GM06990 (cell line): ENCODE measurements around the gene SH2B2.

Experiments
- DNase-seq: peaks from one replicate; pipeline ENCODE4 v3.0.0-alpha.2; 2011; ENCODE audit not compliant: insufficient read length; ENCODE audit errors: extremely low read depth
- H3K27me3 ChIP-seq: replicated peaks from 2 replicates; pipeline ENCODE4 v1.6.0; 2011; ENCODE audit warnings: low read length; ENCODE audit not compliant: control insufficient read depth, insufficient read depth
- H3K36me3 ChIP-seq: 2 replicates; pipeline ENCODE4 v1.5.1; 2011; ENCODE audit warnings: low read length; ENCODE audit not compliant: control insufficient read depth, insufficient read depth
- H3K4me3 ChIP-seq: replicated peaks from 2 replicates; pipeline ENCODE4 v1.5.1; 2011; ENCODE audit warnings: low read depth, mild to moderate bottlenecking, control low read depth, low read length
- TF ChIP-seq, protein P1 (sequence below): IDR thresholded peaks from 2 replicates; pipeline ENCODE4 v1.5.1; 2011; ENCODE audit warnings: low read length, control low read depth, mild to moderate bottlenecking, inconsistent platforms; ENCODE audit not compliant: insufficient read depth, poor library complexity, severe bottlenecking

The SH2B2 gene

DNA sequence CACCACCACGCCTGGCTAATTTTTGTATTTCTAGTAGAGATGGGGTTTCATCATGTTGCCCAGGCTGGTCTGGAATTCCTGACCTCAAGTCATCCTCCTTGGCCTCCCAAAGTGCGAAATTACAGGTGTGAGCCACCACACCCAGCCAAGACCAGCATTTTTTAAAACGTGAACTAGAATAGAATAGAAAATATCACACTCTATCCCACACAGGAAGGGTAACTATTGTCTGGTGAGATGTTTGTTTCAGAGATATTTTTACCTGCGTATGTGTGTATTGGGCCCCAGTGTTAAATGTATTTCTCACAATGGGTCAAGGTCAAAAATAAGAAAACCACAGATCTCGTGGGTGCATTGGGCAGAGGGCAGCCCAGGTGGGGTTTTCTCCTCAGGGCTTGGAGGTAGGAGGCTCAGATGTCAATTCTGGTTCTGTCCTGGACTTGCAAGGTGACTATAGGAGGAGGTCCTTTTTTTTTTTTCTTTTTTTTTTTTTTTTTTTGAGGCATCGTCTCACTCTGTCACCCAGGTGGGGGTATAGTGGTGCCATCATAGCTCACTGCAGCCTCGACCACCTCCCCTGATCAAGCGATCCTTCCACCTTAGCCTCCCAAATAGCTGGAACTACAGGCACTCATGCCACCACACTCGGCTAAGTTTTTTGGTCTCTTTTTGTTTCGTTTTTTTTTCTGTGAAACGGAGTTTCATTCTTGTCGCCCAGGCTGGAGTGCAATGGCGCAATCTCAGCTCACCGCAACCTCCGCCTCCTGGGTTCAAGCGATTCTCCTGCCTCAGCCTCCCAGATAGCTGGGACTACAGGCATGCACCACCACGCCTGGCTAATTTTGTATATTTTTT is 19.0 kb downstream of the SH2B2 start:
- TF ChIP-seq, protein P1, sequence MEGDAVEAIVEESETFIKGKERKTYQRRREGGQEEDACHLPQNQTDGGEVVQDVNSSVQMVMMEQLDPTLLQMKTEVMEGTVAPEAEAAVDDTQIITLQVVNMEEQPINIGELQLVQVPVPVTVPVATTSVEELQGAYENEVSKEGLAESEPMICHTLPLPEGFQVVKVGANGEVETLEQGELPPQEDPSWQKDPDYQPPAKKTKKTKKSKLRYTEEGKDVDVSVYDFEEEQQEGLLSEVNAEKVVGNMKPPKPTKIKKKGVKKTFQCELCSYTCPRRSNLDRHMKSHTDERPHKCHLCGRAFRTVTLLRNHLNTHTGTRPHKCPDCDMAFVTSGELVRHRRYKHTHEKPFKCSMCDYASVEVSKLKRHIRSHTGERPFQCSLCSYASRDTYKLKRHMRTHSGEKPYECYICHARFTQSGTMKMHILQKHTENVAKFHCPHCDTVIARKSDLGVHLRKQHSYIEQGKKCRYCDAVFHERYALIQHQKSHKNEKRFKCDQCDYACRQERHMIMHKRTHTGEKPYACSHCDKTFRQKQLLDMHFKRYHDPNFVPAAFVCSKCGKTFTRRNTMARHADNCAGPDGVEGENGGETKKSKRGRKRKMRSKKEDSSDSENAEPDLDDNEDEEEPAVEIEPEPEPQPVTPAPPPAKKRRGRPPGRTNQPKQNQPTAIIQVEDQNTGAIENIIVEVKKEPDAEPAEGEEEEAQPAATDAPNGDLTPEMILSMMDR = no peak
- peak overlapping the region; percentile 39 for H3K4me3 ChIP-seq
- peak; percentile 78 for DNase-seq
- no peaks in the 10 kb centered on the region for H3K27me3 ChIP-seq
- H3K36me3 ChIP-seq = peaks cover 30% of the 10 kb centered on the region

GRCh38 chr7:102306916-102307677 is 20.4 kb downstream of the SH2B2 start:
- peak; percentile 94 for DNase-seq
- TF ChIP-seq, protein P1 = no peak
- H3K27me3 ChIP-seq = no peaks in the 10 kb centered on the region
- H3K36me3 ChIP-seq = peaks cover 26% of the 10 kb centered on the region
- H3K4me3 ChIP-seq = peak overlapping the region; percentile 48

DNA sequence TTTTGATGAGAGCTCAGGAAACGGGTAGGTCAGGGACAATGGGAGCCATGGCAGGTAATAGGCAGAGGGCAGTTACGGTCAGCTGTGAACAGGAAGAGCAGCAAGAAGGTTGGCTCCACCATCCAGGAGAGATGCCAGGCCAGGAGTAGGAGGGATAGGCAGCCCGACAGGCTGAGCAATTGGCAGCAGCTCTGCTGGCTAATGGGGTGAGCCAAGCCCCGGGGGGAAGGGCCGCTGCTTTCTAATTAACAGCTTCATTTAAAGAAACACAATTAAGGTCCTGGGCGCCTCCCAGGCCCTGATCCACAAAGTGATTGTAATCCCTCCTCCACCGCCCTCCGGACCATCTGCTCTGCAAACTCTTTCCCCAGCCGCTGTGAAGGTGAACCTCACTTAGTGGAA is 23.7 kb downstream of the SH2B2 start:
- Histone ChIP-seq H3K36me3 (peaks cover 27% of the 10 kb centered on the region), H3K4me3 (no peak overlapping the region), H3K27me3 (no peaks in the 10 kb centered on the region)
- TF ChIP-seq, protein P1 = no peak
- no peak for DNase-seq

GRCh38 chr7:102312317-102312716 is 25.6 kb downstream of the SH2B2 start:
- H3K4me3 ChIP-seq = no peak overlapping the region
- no peak for DNase-seq
- no peaks in the 10 kb centered on the region for H3K27me3 ChIP-seq
- H3K36me3 ChIP-seq = peaks cover 33% of the 10 kb centered on the region
- TF ChIP-seq, protein P1 = no peak

- TF ChIP-seq, protein P1 = no peak
- H3K36me3 ChIP-seq = peaks cover 26% of the 10 kb centered on the region
- H3K4me3 ChIP-seq = no peak overlapping the region
- no peaks in the 10 kb centered on the region for H3K27me3 ChIP-seq
- no peak for DNase-seq
These were observed 27.5 kb downstream of the SH2B2 start for GRCh38 chr7:102313997-102314780.
